ENCODE measurements around the gene TMTC4. TPM values are rescaled to one million over a fixed set of nuclear protein-coding genes. Genes with fewer than 3 reads are reported as not detected.

TMTC4 gene
- total RNA-seq, 2 experiments from 2014 or later = 8.0 to 9.3 TPM

GRCh38 chr13:100560498-100561157 is 114.0 kb downstream of the TMTC4 start:
- Histone ChIP-seq H3K4me3 (ENCODE audit: low read length) (no peak overlapping the region), H3K27me3 (ENCODE audit: control insufficient read depth in 1 of 2, insufficient read depth in 2 of 2, low read length in 2 of 2) (no peaks in the 10 kb centered on the region), H3K27ac (ENCODE audit: low read depth in 1 of 2, low read length in 2 of 2) (no peak overlapping the region), H3K4me1 (ENCODE audit: insufficient read depth, low read length) (no peaks in the 10 kb centered on the region), H3K36me3 (ENCODE audit: insufficient read depth, low read length) (peaks cover 3% of the 10 kb centered on the region), H3K9me3 (ENCODE audit: control insufficient read depth in 1 of 2, insufficient read depth in 1 of 2, low read length in 2 of 2) (peaks cover 0 to under 1% of the 10 kb centered on the region in 2 experiments)
- peaks cover 2% of the 10 kb centered on the region for H3K36me3 Mint-ChIP-seq (ENCODE audit: low read depth)
- H3K27ac Mint-ChIP-seq = no peak overlapping the region
- H3K4me1 Mint-ChIP-seq (ENCODE audit: low read depth) = no peaks in the 10 kb centered on the region
- no peak for DNase-seq
- ChIA-PET CTCF (interaction anchor here (1.6 kb wide), 1 partner anchor 50 kb away, joined by 3 read pairs; no protein-coding TSS in a partner anchor), POLR2A (interaction anchor here (1.3 kb wide), 1 partner anchor 12 kb away, joined by 4 read pairs; no protein-coding TSS in a partner anchor)
- TF ChIP-seq CTCF (IDR thresholded peaks at IDR 0.05) = no peak
- H3K4me3 Mint-ChIP-seq = no peak overlapping the region
- H3K9me3 Mint-ChIP-seq = no peaks in the 10 kb centered on the region
- no peaks in the 10 kb centered on the region for H3K27me3 Mint-ChIP-seq
- no peak for ATAC-seq (ENCODE audit: poor library complexity)
- intact Hi-C loops (cut with DNase I, micrococcal nuclease) = no loop called here

GRCh38 chr13:100559886-100560285 is 114.7 kb downstream of the TMTC4 start:
- no peak for DNase-seq
- ChIA-PET CTCF (interaction anchor here (1.6 kb wide), 1 partner anchor 51 kb away, joined by 3 read pairs; no protein-coding TSS in a partner anchor), POLR2A (interaction anchor here (1.3 kb wide), 1 partner anchor 13 kb away, joined by 4 read pairs; no protein-coding TSS in a partner anchor)
- H3K9me3 ChIP-seq (ENCODE audit: control insufficient read depth in 1 of 2, insufficient read depth in 1 of 2, low read length in 2 of 2) = no peaks in the 10 kb centered on the region
- Mint-ChIP-seq H3K27ac (no peak overlapping the region), H3K4me3 (no peak overlapping the region), H3K4me1 (ENCODE audit: low read depth) (no peaks in the 10 kb centered on the region), H3K36me3 (ENCODE audit: low read depth) (peaks cover under 1% of the 10 kb centered on the region), H3K27me3 (no peaks in the 10 kb centered on the region), H3K9me3 (no peaks in the 10 kb centered on the region)
- no peak for ATAC-seq (ENCODE audit: poor library complexity)
- no peak for TF ChIP-seq CTCF (IDR thresholded peaks at IDR 0.05)
- no peak overlapping the region for H3K27ac ChIP-seq (ENCODE audit: low read depth in 1 of 2, low read length in 2 of 2)
- no peaks in the 10 kb centered on the region for H3K4me1 ChIP-seq (ENCODE audit: insufficient read depth, low read length)
- H3K36me3 ChIP-seq (ENCODE audit: insufficient read depth, low read length) = peaks cover 3% of the 10 kb centered on the region
- intact Hi-C loops (cut with DNase I, micrococcal nuclease) = no loop called here
- no peaks in the 10 kb centered on the region for H3K27me3 ChIP-seq (ENCODE audit: control insufficient read depth in 1 of 2, insufficient read depth in 2 of 2, low read length in 2 of 2)
- no peak overlapping the region for H3K4me3 ChIP-seq (ENCODE audit: low read length)

Other genes starting within 250 kb of the TMTC4 start
- gene GGACT, start 86.0 kb downstream of the TMTC4 start, total RNA-seq = 1 to 10 TPM; 2.4 to 2.9 TPM